Astrocyte of the cerebellum (primary cell): ENCODE data around the gene TMEM98.
"Not testable (repeated sequence)": the region's sequence is repeated elsewhere in the genome, so short reads cannot be mapped to it uniquely, and the experiment has no call there.

Source experiments
- DNase-seq: peaks from one replicate; pipeline ENCODE4 v3.0.0-alpha.2; 2011; ENCODE audit warnings: low read depth
- H3K4me3 ChIP-seq: 2 replicates; pipeline ENCODE4 v1.5.1; 2011; ENCODE audit warnings: mild to moderate bottlenecking, low read depth, low read length, moderate library complexity
- CTCF ChIP-seq: IDR thresholded peaks from 2 replicates; pipeline ENCODE4 v1.5.1; 2012; ENCODE audit warnings: low read length, low read depth, moderate library complexity, mild to moderate bottlenecking; ENCODE audit errors: missing control alignments
- in situ Hi-C: cut with HindIII; loops from 2 replicates; pipeline ENCODE4 v1.10.0; 2017; ENCODE audit warnings: low sequenced_read_pairs

Gene TMEM98

DNA sequence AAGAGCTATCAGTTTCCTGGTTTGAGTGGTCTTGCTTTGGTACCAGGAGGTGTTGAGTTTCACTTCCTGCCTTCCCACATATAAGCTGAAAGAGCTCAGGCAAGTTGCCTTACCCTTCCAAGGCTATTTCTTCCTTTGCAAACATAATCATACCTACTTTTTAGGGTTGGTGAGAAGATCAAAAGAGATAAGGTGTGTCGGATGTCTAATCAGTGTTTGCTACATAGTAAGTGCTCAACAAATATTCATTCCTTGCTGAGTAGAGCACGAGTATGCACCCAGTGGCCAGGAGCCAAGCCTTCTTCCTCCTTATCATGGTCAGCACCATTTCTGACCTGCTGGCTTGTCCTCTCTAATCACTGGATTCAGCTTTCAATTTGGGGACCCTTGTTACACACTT, 12.7 kb upstream of the TMEM98 start:
- in situ Hi-C loops = loop anchor here (10.0 kb wide), 2 partner anchors 70 to 140 kb away; no protein-coding TSS in a partner anchor

DNA sequence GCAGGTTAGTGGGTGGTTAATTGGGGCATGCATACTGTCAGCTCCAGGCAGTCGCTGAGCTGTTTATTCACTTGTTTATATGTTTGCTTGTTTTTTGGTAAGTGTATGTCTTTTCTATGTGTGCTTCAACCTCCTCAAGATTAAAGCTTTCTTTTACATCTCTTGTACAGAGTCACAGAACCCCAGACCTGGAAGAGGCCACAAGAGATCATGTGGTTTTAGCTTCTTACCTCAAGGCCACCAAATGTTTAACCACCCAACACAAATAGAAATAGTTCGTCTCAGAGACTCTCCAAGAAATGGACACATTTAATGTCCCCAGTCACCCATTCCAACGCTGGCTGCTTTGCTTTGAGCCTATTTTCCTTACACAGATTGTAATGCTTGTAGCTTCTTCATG, 11.8 kb upstream of the TMEM98 start:
- in situ Hi-C loops = loop anchor here (10.0 kb wide), 2 partner anchors 71 to 141 kb away; no protein-coding TSS in a partner anchor
- no peak for DNase-seq
- TF ChIP-seq CTCF = no peak
- H3K4me3 ChIP-seq = no peak overlapping the region

More for the DNA sequence above, 12.7 kb upstream of the TMEM98 start:
- no peak for TF ChIP-seq CTCF
- no peak for DNase-seq
- H3K4me3 ChIP-seq = no peak overlapping the region

DNA sequence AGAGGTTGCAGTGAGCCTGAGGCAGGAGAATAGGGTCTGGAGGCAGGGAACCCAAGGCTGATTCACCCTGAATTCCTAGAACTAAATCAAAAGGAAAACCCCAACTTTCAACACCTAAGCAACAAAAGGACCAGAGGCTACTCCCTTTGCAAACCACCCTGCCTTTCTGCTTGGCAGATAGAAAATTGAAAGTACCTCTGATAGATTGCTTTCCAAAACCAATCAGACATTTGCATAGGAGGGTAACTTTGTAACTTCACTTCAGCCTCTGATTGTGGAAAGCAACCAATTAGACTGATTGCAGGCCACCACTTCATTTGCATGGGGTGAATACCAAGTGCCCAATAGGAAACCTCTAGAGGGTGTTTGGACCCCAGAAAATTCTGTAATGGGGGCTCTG, 10.9 kb upstream of the TMEM98 start:
- DNase-seq = no peak
- no peak overlapping the region for H3K4me3 ChIP-seq
- no peak for TF ChIP-seq CTCF
- in situ Hi-C loops = loop anchor here (10.0 kb wide), 2 partner anchors 72 to 142 kb away; no protein-coding TSS in a partner anchor

GRCh38 chr17:32917842-32918241, 10.1 kb upstream of the TMEM98 start:
- DNase-seq = no peak
- TF ChIP-seq CTCF = no peak
- in situ Hi-C loops = loop anchor here (10.0 kb wide), 2 partner anchors 73 to 143 kb away; no protein-coding TSS in a partner anchor
- H3K4me3 ChIP-seq = no peak overlapping the region

DNA sequence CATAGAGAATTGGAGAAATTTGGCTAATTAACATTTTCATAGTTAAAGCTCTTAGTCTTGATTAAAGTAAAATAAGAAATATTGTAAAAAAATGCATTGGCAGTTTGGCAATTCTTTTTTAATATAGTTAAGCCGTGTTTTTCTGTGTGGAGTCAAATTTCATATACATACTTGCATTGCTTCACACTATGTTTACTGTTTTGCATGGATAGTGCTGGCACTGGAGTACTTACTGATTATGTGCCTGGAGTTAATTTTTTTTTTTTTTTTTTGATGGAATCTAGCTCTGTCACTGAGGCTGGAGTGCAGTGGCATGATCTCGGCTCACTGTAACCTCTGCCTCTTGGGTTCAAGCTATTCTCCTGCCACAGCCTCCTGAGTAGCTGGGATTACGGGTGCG, 8.1 kb upstream of the TMEM98 start:
- in situ Hi-C loops = loop anchor here (10.0 kb wide), 2 partner anchors 75 to 145 kb away; no protein-coding TSS in a partner anchor
- H3K4me3 ChIP-seq, DNase-seq: not testable (repeated sequence)

GRCh38 chr17:32920293-32920692, 7.7 kb upstream of the TMEM98 start:
- H3K4me3 ChIP-seq = no peak overlapping the region
- TF ChIP-seq CTCF = no peak
- no peak for DNase-seq
- in situ Hi-C loops = no loop called here

DNA sequence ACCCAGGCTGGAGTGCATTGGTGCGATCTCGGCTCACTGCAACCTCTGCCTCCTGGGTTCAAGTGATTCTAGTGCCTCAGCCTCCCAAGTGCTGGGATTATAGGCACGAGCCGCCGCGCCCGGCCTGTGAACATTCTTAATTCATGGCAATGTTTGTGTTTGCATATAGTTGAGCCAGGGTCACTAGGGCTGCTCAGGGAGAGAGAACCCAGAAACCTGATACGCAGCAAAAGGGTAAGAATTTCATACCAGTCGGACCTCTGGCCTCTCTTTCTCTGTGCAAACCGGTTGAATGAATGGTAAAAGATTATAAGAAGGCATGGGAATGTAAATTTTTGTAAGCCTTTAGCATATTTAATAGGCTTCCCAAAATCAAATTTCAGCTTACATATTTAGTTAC, 6.9 kb upstream of the TMEM98 start:
- TF ChIP-seq CTCF = no peak
- no peak for DNase-seq
- H3K4me3 ChIP-seq = no peak overlapping the region
- in situ Hi-C loops = no loop called here

- in situ Hi-C loops, DNase-seq, H3K4me3 ChIP-seq: not testable (repeated sequence)
Observed at GRCh38 chr17:32923905-32924304, 4.0 kb upstream of the TMEM98 start.
